KBM-7 (cell line): ENCODE data around the gene FAM32A.
A peak's percentile ranks its signal among the peaks of the same experiment; 100 is the strongest.

Experiments used
- DNase-seq: peaks from one replicate; pipeline ENCODE4 v3.0.0-alpha.2; 2015
- in situ Hi-C: fragments of 300-500 bp; cut with MboI; formaldehyde crosslinking; loops from 2 replicates; pipeline ENCODE4 v1.14.3; 2020; ENCODE audit warnings: low sequenced_read_pairs, low pct_unique_long_range_greater_than_20kb, mixed read lengths

FAM32A gene

DNA sequence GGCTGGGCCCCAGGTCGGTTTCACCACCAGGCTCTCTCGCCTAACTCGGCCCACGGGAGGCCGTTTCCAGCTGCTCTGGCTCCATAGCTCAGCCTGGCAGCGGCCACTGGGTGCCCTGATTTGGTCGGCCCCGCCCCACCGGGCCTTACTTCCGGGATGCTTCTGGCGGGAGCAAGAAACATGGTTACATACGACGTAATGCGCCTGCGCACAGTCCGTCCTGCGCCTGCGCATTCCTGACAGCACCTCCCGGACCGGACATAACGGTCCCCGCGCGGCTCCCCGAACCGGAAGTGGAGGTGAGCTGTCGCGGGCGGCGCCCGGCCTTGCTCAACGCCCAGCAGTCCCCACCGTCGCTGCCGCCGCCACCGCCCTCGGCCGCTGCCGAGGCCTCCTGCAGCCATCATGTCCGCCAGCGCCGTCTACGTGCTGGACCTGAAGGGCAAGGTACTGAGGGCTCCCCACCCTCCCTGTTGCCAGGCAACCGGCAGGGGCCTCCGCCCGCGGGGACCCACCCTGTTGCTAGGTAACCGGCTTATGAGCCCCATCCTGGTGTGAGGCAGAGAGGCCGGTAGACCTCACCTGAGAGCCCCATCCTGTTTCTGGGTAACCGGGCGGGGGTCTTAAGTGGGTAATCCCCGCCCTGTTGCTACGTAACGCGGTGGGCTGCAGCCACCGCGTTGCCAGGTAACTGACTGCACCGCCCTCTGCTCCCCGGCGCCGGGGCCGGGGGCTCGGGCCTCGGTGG is 12.6 kb downstream of the FAM32A start, which contains the start of gene AP1M1:
TSS of gene AP1M1 (plus strand) at position 290 of the 748 bp plus-strand sequence. CDS start at position 406, 116 bp downstream.
- in situ Hi-C loops, result loop anchor here (25.0 kb wide), 1 partner anchor 560 kb away; the partner anchor contains the start of gene CYP4F3
- DNase-seq, result peak; percentile 96

GRCh38 chr19:16198370-16198651 is 13.1 kb downstream of the FAM32A start:
- DNase-seq, result no peak
- in situ Hi-C loops, result loop anchor here (25.0 kb wide), 1 partner anchor 561 kb away; the partner anchor contains the start of gene CYP4F3

- no peak for DNase-seq
- in situ Hi-C loops, result loop anchor here (25.0 kb wide), 1 partner anchor 562 kb away; the partner anchor contains the start of gene CYP4F3
Measured at GRCh38 chr19:16199275-16199932, 14.2 kb downstream of the FAM32A start.

GRCh38 chr19:16200038-16201010 is 15.1 kb downstream of the FAM32A start:
- peak; percentile 29 for DNase-seq
- in situ Hi-C loops, result no loop called here

DNA sequence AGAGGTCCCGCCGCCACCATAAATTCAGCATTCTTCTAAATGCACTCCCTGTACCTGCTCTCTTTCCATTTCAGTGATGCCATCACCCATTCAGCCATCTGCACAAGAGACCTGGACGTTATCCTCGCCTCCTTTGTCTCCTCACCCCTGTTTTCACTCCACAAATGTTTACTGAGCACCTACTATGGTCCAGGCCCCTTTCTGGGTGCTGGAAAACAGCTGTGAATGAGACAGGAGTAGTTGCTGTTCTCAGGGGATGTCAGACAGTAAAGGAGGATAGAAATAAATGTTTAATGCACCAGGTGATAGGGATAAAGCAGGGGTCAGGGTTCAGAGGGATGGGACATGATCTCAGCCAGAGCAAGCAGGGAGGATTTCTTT is 15.8 kb downstream of the FAM32A start:
- in situ Hi-C loops, result no loop called here
- DNase-seq, result no peak

DNA sequence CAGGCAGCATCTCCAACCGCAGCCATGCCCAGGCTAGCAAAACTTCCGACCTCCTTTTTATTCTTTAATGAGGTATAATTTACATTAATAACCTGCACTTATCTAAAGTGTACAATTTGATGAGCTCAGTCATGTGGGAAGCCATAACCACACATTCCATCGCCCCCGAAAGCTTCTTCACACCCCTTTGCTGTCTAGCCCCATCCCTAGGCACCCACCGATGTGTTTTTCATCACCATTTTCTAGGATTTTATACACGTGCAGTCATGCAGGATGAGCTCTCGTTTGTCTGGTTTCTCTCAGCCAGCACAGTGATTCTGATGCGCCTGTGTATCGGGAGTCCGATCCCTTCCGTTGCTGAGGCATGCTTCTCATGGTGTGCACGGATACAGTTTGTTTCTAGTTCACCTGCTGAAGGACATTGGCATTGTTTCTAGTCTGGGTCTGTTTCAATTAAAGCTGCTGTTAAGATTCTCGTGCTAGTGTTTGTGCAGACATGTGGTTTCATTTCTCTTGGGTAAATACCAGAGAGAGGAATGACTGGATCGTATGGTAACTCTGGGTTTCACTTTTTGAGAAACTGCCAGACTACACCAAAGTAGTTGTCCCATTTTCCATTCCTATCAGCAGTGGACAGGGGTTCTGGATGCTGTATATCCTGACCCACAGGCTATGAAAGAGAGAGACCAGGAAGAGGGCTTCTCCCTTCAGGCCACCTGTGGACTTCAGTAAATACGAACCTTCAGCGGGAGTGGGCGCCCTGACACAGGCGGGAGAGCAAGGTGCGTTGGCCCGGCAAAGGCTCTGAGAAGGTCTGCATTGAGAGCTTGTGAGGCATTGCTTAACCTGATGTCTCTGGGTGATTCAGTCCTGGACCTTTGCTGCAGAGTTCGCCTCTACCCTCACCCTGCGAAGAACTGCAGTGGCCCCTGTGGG is 17.4 kb downstream of the FAM32A start:
- in situ Hi-C loops, result no loop called here
- no peak for DNase-seq

DNA sequence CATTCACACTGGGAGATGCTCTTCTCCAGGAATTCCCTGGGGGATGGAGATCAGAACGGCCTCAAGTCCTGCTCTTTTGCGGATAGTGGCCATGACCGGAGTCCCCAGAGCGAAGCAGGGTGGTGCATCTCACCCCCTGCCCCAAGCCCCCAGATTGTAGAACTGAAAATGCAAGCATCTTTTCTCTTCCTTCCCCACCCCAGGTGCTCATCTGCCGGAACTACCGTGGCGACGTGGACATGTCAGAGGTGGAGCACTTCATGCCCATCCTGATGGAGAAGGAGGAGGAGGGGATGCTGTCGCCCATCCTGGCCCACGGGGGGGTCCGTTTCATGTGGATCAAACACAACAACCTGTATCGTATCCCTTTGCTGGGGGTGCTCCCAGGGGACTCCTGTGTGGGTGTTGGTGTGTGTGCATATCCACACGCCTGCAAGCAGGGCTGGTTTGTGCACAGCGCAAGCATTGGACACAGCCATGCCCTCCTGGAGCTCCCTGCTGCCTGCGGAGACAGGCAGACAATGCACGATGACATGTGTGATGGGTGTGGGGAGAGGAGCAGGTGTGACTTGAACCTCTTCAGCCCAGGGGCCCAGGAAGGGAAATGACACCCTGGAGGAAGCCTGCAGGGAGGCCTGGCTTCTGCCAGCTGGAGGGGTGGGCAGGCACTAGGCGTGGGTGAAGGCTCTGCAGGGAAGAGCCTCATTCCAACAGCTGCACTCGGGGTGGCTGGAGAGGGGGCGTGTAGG is 18.2 kb downstream of the FAM32A start:
- DNase-seq, result no peak

DNA sequence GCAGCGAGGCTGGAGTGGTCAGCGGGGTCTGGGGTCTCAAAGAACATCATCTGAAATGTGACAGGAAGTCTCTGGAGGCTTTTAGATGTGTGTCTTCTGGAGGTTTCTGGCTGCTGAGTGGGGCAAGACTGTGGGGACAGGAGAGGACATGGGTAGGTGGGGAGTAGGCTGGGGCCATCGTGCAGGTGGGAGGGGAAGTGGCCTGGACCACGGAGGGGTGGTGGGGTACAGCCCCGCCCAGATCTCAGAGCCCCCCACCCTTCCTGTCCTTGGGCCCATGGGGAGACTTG is 18.7 kb downstream of the FAM32A start:
- no peak for DNase-seq
- in situ Hi-C loops, result no loop called here

More for the DNA sequence above, 18.2 kb downstream of the FAM32A start:
- in situ Hi-C loops, result no loop called here

- in situ Hi-C loops, result no loop called here
- DNase-seq, result no peak
Measured at GRCh38 chr19:16205205-16206045, 20.2 kb downstream of the FAM32A start.

- in situ Hi-C loops, result no loop called here
- no peak for DNase-seq
Measured at GRCh38 chr19:16206046-16206605, 20.9 kb downstream of the FAM32A start.

DNA sequence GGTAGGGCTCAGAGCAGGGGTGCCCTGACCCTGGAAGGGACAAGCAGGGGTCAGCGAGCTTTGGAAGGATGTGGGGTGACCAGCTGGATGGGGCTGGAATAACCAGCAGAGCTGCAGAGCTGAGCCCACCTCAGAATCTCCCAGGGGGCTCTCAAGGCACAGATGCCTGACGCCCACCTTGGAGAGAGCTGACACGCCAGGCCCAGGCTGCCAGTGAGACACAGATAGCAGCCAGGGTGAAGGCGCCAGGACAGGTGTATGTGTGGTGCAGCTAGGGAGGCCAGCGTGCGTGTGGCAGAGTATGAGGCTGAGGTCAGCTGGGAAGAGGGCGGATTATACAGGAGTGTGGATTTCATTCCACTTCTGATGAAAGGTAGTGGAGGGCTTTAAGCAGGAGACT is 21.4 kb downstream of the FAM32A start:
- no peak for DNase-seq
- in situ Hi-C loops, result no loop called here

DNA sequence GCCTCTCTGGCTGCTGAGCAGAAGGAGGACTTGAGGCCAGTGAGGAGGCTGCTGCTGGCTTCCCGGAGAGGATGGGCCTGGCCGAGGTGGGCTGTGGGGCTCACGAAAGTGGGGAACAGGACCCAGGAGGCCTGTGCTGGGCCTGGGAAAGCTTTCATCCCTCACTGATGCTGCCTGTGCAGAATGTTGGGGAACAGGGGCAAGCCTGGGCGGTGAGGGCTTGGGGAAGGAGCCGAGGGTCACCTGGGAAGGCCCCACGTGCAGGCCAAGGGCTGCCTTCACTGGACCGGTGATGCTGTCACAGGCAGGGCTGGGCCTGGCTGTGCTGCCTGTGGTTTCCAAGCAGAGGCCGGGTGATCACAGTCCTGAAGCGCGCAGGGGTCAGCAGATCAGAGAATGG is 21.9 kb downstream of the FAM32A start:
- no peak for DNase-seq
- in situ Hi-C loops, result no loop called here

DNA sequence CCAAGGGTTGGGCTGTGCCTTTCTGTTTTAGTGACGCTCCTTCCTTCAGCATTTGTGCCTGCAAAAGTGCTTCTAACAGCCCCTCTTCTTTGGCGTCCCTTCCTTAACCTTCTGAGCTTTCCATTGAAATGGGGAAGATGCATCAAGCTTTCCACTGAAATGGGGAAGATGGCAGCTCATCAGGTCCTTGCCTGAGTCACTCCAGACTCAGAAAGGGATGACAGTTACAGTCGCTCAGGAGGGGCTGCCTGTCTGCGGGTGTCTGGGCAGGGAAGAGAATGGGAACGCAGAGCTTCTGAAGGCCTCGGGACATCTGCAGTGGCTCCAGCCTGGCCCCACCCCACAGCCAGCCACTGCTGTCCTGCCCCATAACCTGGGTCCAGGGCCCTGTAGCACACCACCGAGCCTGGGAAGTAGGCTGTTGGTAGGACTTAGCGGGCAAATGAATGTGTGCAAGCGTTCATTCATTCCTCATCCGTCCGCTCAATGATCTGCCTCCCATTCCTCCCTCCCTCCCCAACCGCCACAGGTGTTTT is 22.3 kb downstream of the FAM32A start:
- DNase-seq, result no peak
- in situ Hi-C loops, result no loop called here

DNA sequence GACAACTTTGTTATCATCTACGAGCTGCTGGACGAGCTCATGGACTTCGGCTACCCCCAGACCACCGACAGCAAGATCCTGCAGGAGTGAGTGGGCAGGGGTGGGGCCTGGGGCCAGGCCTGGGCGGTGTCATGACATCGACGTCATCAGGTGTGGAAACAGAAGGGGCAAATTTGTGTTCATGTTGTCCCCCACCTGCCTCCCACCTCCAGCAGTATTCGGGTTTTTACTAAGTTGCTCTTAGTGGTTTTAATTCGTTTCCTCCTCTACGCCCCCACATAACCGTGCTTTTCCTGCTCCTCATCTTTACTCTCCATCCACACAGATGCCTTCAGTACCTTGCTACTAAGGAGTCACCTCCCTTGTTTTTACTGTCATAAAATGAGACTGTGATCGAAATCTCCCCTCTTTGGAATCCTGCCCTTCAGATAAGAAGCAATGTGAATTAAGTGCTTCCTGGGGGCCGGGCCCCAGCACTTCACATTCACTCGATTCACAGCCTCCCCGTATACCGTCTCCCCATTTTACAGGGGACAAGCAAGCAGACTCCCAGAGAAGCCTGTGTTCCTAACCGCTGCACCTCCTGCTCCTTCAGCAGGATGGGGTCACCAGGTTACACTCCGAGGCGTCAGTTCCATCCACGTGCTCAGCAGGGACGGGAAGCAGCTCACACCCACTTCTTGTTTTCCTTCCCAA is 23.0 kb downstream of the FAM32A start:
- in situ Hi-C loops, result no loop called here
- DNase-seq, result no peak

GRCh38 chr19:16208847-16209665 is 23.8 kb downstream of the FAM32A start:
- in situ Hi-C loops, result no loop called here
- no peak for DNase-seq
